ENCODE results near the gene RNF38.
"Not testable (repeated sequence)": the region's sequence is repeated elsewhere in the genome, so short reads cannot be mapped to it uniquely, and the experiment has no call there.

The RNF38 gene

DNA sequence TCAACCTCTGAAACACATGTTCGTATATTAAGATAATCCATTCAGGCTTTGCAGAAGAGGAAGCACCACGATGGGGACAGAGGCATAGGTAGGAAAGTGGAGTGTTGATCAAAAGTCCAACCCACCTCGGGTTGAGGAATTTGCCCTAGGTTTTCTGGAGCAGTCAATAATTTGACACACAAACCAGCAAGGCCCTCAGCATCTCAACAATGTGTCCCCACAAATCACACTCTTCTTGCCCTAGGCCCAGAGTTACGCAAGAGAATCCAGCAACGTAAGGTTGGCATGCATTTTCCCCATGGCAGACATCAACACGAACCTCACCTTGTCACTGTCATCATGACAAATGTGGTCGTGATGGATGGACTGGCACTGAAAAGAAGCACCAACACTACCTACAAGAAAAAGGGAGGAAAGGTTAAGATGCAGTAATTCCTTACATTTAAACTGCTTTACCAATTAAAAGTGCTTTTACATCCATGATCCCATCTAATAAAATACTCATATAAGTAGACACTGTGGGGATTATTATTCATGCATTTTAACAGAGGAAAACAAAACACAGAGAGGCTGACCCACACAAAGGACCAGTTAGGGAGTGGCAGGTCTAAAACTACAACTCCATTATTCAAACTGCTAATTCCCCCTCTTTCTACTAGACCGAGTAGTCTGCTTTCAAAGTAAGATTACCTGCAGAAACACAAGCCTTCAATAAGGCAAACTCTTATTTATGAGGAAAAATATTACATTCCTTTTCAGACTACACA is 24.4 kb upstream of the RNF38 start:
- TF ChIP-seq, protein P1, sequence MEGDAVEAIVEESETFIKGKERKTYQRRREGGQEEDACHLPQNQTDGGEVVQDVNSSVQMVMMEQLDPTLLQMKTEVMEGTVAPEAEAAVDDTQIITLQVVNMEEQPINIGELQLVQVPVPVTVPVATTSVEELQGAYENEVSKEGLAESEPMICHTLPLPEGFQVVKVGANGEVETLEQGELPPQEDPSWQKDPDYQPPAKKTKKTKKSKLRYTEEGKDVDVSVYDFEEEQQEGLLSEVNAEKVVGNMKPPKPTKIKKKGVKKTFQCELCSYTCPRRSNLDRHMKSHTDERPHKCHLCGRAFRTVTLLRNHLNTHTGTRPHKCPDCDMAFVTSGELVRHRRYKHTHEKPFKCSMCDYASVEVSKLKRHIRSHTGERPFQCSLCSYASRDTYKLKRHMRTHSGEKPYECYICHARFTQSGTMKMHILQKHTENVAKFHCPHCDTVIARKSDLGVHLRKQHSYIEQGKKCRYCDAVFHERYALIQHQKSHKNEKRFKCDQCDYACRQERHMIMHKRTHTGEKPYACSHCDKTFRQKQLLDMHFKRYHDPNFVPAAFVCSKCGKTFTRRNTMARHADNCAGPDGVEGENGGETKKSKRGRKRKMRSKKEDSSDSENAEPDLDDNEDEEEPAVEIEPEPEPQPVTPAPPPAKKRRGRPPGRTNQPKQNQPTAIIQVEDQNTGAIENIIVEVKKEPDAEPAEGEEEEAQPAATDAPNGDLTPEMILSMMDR (conservative IDR thresholded peaks at IDR 0.05): no peak
- H3K27ac ChIP-seq: no peak overlapping the region

DNA sequence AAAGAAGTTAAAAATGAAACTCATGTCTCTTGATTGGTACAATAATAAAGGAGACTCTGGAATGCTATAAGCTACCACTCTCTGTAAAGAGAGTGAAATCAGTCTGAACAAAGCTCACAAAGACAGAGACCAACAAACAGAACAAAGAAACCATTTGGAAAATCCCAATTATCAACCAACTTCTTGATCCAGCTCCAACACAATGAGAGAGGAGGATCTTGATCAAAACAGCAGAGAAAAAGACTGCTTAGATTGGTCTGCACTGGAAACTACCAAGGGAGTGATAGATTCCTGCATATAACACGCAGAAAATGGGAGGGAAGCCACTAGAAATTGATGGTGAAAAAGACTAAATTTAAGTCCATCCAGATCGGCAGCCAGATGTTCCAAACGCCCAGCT is 23.1 kb upstream of the RNF38 start:
- TF ChIP-seq, protein P1 (conservative IDR thresholded peaks at IDR 0.05): no peak
- no peak overlapping the region; the same call in 1 of the 2 replicates for H3K27ac ChIP-seq

DNA sequence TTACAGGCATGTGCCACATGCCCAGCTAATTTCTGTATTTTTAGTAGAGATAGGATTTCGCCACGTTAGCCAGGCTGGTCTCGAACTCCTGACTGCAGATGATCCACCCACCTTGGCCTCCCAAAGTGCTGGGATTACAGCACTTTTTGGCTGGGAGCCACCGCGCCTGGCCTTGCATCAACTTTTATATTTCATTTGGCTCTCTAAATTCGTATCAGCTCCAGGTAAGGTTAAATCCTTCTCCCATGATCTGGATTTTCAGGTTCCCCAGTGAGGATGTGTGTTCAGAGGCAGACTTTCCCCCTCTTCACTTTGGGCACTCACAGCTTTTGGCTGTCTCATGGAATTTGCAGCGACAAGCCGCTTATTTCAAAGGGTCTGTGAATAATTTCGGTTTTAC is 16.8 kb upstream of the RNF38 start:
- peak overlapping the region; percentile 96 for H3K27ac ChIP-seq
- TF ChIP-seq, protein P1 (conservative IDR thresholded peaks at IDR 0.05): no peak

DNA sequence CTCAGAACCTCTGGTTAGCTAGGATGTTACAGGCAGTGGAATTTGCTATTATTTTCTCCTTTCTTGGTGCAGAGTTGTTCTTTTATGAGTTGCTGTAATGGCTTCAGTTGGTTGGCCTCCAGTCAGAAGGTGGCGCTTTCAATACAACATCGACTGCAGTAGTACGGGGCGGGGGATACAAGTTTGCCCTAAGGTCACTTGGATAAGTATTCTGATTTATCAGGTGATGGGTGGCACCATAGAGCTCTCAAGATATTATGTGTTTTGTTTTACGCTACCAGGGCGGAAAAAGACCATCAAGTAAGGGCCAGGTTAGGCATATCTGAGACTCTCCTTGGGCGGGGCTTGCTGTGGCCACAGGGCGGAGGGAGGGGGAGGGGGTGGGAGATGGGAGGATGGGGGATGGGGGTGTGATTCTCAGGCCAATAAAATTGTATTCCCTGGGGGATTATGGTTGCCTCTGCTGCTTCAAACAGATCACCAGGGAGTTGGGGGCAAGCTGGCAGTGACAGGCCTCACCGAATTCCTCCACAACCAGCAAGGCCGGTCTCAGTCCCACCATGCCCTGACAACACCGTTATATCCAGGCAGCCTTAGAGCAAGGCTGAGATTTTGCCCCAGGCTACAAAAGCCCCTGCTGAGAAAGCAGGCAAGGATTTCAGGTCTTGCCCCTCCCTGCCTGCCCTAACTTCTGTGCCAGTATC is 15.9 kb upstream of the RNF38 start:
- TF ChIP-seq, protein P1 (conservative IDR thresholded peaks at IDR 0.05): no peak
- H3K27ac ChIP-seq: peak overlapping the region; percentile 96

DNA sequence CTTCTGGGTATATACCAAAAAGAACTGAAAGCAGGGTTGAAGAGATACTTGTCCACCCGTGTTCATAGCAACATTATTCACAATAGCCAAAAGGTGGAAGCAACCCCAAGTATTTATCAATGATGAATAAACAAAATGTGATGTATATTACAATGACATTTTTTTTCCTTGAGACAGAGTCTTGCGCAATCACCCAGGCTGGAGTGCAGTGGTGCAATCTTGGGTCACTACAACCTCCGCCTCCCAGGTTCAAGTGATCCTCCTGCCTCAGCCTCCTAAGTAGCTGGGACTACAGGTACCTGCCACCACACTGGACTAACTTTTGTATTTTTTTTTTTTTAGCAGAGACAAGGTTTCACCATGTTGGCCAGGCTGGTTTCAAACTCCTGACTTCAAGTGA is 11.3 kb upstream of the RNF38 start:
- H3K27ac ChIP-seq: not testable (repeated sequence)

DNA sequence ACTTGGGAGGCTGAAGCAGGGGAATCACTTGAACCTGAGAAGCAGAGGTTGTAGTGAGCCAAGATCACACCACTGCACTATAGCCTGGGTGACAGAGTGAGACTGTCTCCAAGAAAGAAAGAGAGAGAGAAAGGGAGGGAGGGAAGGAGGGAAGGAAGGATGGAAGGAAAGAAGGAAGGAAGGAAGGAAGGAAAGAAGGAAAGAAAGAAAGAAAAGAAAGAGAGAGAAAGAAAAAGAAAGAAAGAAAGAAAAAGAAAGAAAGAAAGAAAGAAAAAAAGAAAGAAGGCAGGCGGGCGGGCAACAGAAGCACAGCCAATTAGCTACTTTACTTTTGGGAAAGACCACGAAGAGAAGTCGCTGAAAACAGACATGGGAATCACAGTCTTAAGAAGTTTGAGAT is 9.0 kb upstream of the RNF38 start:
- peak overlapping the region; percentile 54 for H3K27ac ChIP-seq

DNA sequence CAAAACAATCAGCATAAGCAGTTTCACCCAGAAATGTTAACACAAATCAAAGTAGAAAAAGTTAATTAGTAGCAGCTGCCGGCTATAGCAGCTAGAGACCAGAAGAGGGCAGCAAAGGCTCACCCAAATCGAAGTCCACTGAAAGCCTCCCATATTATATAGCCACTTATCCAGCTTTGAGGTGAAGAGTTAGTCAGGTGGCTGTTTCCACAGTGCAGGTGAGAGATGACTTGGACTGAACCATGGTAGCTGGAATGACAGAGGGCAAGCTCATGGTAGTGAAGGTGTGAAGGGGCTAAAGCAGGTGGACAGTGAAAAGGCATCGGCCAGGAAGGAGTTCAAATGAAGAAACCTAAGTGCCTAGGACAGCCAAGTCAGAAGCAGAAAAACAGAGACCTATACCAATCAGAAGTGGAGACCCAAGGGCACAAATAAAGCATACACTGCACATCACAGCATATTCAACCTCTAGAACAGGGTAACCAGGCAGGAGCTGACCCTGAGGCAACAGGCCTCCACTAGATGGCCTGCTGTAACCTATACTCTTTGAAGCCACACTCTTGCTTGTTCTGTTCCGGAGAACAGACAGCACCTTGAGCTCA is 7.2 kb upstream of the RNF38 start:
- peak overlapping the region; percentile 54 for H3K27ac ChIP-seq
- TF ChIP-seq, protein P1 (conservative IDR thresholded peaks at IDR 0.05): peak; percentile 98

DNA sequence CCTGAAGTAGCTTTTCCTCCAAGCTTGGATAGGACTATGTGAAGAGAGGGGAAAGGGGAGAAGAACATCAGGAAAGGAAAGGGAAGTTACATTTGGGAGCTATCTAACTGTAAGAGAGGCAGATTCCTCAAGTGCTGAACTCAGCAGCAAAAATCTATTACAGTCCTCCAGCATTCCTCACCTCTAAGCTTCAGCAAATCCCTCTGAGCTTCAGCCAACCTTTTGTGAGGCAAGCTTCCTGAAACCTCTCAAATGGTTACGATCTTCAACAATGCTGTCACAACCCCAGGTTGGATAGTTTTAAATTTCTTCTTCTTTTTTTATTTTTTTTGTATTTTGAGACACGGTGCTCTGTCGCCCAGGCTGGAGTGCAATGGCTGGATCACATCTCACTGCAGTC is 2.5 kb upstream of the RNF38 start:
- TF ChIP-seq, protein P1 (conservative IDR thresholded peaks at IDR 0.05): no peak
- peak overlapping the region; percentile 94 for H3K27ac ChIP-seq

Measured in VCaP (cell line).